ENCODE measurements around the gene OR10P1.

OR10P1 gene

DNA sequence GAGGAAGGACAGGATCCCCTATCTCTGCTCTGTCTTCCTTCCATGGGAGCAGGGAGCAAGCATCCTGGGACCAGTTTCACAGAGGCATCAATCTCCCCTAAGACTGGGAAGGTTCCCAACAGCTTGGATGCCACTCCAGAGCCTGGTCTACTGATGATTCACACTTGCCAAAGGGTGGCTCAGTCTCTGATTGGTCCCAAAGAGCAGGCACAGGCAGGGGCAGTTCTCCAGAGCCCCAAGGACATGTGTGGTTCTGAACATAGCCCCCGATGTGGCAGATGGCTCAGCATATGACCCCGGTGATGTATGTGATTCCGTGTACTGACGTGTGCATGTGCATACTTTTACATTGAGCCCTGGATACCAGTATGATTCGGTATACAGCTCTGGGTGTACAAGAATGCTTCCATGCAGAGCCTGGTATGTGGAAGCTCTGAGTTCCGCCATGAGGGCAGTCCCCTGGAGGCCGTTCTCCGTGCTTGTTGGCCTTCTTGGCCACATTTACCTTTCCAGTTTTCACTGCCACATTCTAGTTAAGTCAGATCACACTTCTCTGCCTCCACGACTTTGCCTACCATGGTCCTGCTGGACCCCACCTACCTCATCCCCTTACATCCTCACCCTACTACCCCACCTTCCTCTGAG is 49.8 kb downstream of the OR10P1 start:
- no peak for DNase-seq
